GM21529 (cell line): ENCODE data around the gene SCUBE3.
A peak's percentile ranks its signal among the peaks of the same experiment; 100 is the strongest.

Source experiments
- ATAC-seq: cut with Tn5 transposase; IDR thresholded peaks from one replicate; pipeline ENCODE4 v1.9.1; 2021; ENCODE audit not compliant: unreplicated experiment

The SCUBE3 gene

DNA sequence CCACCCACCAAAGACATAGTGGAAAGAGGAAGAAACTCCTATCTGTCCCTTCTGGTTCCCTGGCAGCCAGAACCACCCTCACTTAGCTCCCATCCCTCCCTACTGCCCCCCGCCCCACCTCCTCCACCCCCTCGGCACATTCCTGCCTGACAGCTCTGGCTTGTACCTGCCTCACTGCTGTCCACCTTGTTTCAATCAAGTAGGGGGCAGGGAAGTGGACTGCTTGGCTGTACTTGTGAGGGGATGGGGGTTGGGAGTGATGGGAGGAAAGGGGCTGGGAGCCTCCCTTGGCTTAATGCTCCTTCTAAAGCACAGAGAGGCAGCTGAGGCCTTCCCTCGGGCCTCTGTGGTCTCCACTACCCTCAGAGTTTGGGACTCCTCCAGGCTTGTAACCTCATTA lies 23.7 kb downstream of the SCUBE3 start:
- ATAC-seq = no peak

DNA sequence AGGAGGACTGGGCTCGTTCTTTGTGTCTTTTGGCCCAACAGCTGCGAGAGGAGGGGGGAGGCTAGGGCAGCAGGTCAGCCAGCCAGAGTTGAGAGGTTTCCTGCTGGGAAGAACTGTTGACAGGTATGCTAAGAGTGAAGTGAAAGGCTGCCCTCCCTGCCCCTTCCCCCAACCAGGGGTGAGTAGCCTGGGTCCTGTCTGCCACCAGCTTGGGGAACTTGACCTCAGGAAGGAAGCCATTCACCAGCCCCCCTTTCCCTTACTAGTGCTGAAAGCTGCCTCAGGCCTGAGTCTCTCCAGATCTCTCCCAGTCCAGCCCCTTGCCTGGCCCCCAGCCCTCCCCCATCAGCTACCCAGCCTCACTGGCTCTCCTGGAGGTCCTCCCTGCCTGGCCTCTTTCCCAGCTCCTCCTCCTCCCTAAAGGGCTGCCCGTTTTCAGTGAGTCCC lies 25.1 kb downstream of the SCUBE3 start:
- ATAC-seq = no peak

DNA sequence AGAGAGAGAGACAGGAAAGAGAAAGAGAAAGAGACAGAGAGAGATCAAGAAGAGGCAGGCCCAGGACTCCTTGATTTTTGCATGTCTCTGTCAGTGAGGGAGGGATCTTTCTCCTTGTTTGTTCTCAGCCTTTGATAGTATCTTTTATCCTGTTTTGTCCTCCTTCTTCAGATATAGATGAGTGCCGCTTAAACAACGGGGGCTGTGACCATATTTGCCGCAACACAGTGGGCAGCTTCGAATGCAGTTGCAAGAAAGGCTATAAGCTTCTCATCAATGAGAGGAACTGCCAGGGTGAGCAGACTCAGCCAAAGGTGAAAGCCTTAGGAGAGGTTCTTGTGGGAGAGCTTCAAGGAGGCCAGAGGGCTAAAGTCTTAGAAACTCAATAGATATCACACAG lies 25.8 kb downstream of the SCUBE3 start:
- ATAC-seq = no peak

DNA sequence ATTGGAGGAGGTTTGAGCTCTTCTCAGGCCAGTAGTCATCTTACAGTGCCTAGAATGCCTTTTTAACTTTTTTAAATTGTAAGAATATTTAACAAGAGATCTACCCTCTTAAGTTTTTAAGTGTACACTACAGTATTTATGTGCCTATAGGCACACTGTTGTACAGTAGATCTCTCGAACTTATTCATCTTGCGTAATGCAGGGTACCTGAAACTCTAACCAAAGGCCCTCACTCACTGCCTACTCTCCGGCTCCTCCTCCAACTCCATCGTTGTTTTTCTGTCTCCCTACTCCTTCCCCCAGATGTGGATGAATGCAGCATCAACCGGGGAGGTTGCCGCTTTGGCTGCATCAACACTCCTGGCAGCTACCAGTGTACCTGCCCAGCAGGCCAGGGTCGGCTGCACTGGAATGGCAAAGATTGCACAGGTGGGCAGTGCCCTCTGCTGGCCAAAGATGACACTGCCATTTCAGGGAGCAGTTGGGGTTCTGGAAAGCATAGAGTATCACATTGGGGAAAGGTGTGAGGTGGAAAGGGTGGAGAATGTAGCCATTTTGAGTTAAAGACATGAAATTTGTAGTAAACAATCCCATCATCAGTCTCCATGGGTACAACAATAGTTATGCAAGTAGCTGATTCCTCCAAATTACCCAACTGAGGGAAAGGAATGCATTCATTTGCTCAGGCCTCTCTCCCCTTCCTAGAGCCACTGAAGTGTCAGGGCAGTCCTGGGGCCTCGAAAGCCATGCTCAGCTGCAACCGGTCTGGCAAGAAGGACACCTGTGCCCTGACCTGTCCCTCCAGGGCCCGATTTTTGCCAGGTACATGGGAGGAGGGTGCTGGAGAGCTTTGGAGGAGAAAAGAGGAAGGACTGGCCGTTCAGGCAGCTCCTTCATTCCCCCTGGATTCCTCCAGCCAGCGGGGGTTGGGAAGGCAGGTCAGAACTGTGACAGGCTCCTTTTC lies 27.4 kb downstream of the SCUBE3 start:
- ATAC-seq = no peak

DNA sequence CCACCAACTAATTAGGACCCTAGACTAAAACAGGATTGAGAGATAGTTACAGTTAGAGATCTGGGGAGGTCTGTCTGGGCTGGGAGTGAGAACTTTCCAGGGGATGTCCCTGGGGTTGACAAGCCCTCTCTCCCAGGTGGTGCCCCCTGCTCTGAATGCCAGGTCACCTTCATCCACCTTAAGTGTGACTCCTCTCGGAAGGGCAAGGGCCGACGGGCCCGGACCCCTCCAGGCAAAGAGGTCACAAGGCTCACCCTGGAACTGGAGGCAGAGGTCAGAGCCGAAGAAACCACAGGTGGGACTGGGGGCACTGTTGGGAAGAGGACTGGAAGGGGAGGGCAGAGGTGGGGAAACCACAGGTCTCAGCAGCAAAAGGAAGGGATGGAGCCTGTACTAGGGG lies 28.7 kb downstream of the SCUBE3 start:
- ATAC-seq = no peak

DNA sequence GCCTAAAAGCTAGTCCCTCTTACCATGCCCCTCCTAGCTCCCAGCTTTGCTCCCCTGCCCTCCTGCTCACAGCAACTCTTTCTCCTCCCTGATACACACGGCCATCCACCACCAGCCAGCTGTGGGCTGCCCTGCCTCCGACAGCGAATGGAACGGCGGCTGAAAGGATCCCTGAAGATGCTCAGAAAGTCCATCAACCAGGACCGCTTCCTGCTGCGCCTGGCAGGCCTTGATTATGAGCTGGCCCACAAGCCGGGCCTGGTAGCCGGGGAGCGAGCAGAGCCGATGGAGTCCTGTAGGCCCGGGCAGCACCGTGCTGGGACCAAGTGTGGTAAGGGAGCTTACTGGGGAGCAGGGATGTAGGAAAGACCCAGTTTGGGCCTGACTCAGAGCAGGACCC lies 29.1 kb downstream of the SCUBE3 start:
- ATAC-seq = no peak

DNA sequence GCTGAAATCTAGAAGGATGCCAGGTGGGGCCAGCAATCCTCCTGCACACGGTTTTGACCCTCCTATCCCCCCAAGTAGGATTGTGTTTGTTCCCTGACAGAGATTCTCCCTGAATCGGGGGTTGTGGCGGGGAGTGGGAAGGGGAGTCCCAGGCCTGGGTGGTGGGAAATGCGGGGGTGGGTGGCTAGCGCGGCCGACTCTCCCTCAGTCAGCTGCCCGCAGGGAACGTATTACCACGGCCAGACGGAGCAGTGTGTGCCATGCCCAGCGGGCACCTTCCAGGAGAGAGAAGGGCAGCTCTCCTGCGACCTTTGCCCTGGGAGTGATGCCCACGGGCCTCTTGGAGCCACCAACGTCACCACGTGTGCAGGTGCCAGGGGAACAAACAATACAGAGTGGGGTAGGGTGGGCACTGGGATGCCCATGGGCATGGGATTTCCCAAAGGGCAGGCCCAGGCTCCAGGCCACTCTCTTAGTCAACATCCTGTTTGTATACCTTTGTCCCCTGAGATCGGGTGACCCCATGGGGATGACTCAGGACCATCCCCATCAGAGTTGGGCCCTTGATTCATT lies 29.7 kb downstream of the SCUBE3 start:
- ATAC-seq = no peak

DNA sequence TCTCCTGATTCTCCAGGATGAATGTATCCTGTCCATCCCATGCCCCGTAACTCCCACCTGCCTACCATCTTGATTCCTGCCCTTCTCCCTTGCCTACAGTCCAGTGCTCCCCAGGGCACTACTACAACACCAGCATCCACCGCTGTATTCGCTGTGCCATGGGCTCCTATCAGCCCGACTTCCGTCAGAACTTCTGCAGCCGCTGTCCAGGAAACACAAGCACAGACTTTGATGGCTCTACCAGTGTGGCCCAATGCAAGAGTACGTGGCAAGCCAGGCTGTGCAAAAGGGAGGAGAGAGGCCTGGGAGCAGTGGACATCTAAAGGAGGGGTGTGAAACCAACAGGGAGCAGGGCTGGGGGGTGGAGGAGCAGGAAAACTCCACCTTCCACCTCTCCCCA lies 30.8 kb downstream of the SCUBE3 start:
- no peak for ATAC-seq

DNA sequence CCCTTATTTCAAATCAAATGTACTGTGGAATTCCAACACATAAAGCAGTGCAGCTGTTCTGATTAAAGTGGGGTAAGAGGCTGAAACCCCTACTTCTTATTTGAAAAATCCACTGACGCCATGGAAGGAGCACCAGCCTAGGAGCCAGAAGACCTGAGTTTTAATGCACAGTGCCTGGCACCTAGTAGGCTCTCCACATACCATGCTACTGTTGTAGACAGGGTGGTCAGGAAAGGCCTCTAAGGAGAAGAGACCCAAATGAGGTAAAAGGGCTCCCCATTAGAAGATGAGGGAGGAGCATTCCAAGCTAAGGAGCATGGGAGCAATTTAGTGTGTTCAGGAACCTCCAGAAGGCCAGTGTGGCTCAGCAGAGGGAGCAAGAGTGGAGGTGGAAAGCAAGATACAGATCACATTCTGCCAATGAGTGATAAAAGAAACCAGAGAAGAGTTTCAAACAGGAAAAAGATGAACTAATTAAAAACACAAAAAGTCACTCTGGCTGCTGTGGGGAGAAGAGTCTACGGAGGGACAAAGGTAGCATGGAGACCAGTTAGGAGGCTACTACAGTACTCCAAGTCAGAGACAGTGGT lies 34.0 kb downstream of the SCUBE3 start:
- ATAC-seq = peak; percentile 49

DNA sequence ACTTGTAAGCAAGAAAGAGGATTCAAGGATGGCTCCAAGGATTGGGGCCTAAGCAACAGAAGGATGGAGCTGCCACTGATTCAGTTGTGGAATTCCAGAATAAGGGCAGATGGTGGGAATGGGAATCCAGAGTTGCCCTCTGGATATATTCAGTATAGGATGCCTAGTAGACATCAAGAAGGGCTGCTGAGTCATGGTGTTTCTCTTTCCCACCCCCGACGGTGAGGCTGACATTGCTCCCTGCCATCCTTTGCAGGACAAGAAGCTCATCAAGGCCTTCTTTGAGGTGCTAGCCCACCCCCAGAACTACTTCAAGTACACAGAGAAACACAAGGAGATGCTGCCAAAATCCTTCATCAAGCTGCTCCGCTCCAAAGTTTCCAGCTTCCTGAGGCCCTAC lies 34.5 kb downstream of the SCUBE3 start:
- no peak for ATAC-seq

DNA sequence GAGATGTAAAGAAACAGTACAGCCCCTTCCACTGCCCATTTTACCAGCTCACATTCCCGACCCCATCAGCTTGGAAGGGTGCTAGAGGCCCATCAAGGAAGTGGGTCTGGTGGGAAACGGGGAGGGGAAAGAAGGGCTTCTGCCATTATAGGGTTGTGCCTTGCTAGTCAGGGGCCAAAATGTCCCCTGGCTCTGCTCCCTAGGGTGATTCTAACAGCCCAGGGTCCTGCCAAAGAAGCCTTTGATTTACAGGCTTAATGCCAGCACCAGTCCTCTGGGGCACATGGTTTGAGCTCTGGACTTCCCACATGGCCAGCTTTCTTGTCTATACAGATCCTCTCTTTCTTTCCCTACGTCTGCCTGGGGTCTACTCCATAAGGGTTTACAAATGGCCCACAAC lies 35.2 kb downstream of the SCUBE3 start:
- no peak for ATAC-seq

DNA sequence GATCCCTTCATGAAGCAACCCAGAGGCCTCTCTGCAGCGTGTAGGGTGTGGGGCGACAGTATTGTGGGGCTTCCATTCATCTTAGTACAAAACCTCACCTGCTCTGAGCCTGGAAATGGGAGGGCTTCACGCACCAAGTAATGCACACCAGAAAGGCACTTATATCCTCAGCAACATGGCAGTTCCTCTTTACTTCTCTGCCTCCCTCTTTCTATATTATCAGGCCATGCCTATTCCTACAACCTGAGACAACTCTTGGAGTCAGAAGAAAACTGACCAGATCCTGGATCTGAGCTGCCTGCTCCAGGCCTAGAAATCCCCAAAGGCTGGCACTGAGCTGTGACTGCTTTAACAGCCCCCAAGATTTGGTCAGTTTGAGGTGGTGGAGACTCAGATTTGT lies 38.2 kb downstream of the SCUBE3 start:
- ATAC-seq = no peak

DNA sequence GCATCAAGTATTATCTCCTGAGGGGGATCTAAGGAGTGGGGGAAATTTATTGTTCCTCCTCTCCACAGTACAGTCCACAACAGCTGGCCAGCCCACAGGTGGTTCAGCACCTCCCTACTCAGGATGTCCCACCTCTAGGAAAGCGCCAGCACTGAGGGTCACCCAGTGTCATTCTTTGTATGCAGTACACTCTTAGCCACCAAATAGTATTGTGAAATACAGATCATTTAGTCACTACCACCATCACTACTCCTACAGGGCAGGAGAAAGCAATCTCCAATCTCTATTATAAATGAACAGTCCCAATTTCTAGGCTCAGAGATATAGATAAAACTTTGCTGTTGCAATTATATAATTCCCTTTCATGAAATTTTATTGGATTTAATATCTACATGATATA lies 39.5 kb downstream of the SCUBE3 start:
- no peak for ATAC-seq

DNA sequence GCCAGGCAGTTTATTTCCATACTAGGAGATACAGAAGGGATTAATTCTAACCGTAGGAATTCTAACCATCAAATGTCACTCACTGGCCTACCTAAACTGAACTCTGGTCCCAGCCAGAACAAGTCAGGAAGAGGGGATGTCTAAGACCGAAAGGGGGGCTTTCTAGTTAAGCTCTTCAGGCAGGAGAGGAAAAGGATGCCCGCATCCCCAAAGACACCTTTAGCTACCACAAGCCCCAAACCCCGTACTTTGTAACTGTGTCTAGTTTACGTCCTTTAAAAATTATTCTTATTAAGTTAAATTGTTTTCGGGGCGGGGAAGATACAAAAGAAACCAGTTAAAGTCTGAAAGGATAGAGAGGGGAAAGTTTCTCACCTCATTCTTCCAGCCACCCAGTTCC lies 44.6 kb downstream of the SCUBE3 start:
- ATAC-seq = no peak

DNA sequence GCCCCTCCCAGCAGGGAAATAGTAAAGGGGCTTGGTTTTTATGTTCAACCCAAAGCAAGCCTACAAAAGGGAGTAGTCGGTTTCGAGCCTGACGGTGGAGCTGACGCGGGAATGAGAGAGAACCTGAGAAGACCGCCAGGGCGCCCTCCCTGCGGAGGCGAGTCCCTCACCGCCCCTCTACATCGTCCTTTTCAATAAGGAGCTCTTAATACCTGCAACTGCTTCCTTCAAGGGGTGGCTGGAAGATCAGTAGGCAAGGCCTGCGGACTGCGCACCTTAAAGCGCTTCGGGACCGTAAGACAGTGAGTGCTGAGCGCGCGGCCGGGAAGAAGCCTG lies 45.1 kb downstream of the SCUBE3 start:
- ATAC-seq = peak; percentile 26

DNA sequence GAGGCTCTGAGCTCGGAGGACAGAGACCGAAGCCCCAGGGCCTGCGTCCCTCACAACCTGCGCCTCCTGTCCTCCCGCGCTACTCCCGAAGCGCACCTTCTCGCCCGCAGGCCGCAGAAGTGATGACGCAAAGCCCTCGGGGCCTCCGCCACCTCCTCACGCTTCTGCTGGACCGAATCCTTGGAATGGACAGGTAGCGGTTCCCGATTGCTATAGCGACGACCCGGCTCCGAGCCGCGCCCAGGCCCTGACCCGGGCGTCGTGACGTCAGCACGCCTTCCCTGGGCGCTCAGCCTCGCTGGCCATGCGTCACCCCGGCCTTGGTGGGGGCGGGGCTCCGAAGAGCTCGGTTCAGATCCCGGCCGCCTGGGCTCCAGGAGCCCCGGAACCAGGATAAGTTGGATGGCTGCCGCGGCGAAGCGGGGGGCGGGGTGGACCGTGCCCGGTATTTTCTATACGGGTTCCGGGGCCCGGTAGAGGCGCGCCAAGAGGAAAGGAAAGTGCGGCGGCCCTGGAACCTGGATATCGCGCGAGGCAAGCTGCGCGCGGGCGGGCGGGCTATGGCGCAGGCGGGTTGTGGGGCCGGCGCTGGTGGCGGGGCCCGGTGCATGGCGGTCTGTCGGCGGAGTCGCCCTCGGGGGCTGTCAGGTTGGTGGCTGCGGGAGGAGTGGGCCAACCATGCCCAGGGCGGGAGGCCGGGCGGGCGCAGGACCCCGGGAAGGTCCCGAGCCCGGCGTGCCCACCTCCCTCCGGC lies 45.6 kb downstream of the SCUBE3 start, which contains the start of gene ZNF76:
Gene ZNF76, plus strand, starts transcription at position 542 of the 754 bp plus-strand sequence. CDS start 21,417 bp downstream, outside the sequence.
- ATAC-seq = peak; percentile 84

DNA sequence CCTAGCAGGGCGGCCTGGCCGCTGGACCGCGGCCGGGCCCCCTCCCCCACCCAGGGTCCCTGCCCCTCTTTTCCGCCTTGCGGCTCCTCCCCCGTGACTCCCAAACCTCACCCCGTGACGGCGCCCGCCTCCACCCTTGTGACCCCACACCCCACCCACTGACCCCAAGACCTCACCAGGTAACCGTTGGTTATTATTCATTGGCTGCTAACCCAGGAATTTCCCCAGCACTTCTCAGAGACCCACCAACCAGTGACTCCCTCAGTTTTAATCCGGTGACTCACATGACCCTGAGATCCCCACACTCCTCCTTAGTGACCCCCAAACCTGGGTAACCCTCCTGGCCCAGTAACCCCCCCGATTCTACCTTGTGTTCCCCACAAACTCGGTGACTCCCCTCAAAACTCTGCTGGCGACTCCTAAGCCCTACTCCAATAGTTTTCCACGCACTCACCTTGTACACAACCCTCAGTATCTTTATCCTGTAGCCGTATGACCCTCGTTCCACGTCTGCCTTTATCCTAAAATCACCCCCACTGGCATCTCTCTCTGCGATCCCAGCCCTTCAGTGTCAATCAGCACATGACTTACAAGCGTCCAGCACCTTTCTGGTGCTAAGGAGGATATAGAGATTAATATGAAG lies 46.3 kb downstream of the SCUBE3 start:
- peak; percentile 32 for ATAC-seq

DNA sequence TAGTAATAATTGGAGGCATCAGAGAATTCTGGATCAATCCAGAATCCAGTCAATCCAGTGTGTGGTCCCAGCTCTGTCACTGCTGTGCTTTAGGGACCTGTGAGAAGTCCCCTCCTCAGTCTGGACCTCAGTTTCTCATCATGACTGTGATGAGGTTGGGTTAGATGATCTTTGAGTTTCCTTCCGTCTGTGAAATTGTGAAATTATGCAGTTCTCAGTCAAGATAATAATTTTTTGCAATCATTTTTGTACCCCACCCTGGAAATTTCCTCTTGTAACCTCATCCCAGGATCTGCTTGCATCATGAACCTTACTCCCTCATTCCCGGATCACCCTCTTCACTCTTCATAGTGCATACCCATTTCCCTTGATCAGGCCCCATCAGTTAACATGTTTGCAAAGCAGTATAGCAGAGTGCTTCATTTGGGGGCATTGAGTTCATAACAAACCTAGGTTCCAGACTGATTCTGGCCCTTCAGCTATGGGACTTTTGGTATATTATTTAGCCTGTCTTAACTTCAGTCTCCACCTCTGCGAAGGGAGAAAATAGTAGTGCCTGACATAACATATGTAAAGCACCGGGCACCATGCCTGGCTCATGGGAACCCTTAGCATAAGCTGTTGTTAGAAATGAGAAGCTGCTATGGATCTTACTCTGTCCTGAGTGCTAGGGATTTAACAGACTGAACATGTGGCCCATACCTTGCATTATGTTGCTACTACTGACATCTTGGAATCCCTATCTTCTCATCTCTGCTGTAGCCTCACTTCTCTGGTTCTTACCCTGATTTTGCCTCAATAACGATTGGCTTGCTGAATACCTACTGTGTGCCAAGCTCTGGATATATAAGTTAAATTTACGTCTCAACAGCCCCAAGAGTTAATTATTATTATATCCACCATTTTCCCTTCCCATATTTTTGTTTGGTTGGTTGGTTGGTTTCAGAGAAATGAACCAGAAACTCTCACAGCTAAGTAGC lies 47.1 kb downstream of the SCUBE3 start:
- no peak for ATAC-seq

DNA sequence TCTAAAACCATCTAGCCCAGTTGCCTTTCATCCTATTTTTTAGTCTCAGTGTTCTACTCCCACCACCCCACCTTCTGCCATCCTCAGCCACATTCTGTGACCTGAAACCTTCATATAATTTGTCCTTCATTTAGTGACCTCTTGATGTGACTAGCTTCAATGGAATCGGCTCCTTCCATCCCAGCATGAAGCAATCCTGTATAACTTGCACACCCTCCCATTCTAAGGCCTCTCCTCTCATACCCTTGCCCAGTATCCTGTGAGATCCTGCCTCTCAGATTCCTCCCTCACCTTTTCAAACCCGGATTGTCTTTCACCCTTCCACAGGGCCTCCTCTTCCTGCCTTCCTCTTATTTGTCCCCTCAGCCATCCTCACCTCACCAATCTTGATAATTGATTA lies 48.8 kb downstream of the SCUBE3 start:
- no peak for ATAC-seq
